ENCODE data around the gene KCTD15. TPM values are rescaled to one million over a fixed set of nuclear protein-coding genes. Genes with fewer than 3 reads are reported as not detected.

The KCTD15 gene
- total RNA-seq, 2 experiments from 2014 or later: 21.3 to 29.2 TPM

DNA sequence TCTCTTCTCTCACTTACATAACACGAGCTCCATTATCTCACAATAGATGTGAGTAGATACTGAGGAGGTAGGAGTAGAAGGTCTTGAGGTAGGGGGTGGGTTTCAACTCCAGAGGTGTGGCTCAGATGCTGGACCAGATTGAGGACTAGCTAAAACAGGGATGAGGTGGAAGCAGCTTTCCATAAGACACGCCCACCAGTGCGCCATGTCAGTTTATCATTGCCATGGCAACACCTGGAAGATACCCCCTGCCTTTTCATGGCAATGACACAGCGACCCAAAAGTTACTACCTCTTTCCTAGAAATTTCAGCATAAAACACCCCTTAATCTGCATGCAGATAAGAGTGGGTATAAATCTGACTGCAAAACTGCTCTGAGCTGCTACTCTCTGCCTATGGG is 44.1 kb downstream of the KCTD15 start:
- no TSS peak for BruUV-seq (replicated peaks)
- no peak overlapping the region for H3K27ac ChIP-seq (ENCODE audit: low read depth, low read length, poor library complexity, severe bottlenecking)
- POLR2A ChIA-PET: interaction anchor here (1.0 to 1.4 kb wide), 2 partner anchors 21 to 28 kb away, joined by 3 to 4 read pairs; no protein-coding TSS in a partner anchor

DNA sequence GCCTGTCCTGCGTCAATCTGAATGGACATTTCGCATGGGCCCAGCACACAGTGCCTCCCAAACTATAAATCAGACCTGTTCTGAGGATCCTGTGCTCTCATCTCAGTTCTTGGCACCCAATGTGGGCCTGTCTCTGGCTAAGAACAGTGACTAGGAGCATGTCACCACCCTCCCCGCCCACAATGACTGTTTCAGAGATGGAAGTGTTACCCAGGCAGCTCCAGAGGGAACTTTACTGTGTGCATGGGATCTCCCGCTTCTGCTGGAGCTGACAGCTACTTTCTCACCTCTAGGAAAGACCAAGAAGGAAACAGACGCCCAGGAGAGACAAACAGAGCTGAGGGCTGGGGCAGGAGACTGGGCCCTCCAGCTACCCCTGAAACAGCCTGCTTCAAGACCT is 45.0 kb downstream of the KCTD15 start:
- H3K9me3 ChIP-seq (ENCODE audit: low read length): no peaks in the 10 kb centered on the region
- TF ChIP-seq, protein P1, sequence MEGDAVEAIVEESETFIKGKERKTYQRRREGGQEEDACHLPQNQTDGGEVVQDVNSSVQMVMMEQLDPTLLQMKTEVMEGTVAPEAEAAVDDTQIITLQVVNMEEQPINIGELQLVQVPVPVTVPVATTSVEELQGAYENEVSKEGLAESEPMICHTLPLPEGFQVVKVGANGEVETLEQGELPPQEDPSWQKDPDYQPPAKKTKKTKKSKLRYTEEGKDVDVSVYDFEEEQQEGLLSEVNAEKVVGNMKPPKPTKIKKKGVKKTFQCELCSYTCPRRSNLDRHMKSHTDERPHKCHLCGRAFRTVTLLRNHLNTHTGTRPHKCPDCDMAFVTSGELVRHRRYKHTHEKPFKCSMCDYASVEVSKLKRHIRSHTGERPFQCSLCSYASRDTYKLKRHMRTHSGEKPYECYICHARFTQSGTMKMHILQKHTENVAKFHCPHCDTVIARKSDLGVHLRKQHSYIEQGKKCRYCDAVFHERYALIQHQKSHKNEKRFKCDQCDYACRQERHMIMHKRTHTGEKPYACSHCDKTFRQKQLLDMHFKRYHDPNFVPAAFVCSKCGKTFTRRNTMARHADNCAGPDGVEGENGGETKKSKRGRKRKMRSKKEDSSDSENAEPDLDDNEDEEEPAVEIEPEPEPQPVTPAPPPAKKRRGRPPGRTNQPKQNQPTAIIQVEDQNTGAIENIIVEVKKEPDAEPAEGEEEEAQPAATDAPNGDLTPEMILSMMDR (conservative IDR thresholded peaks at IDR 0.05; ENCODE audit: low read length): no peak
- no peak for TF ChIP-seq EZH2phosphoT487 (IDR thresholded peaks at IDR 0.05; ENCODE audit: borderline replicate concordance, low read depth, low read length)
- CTCF ChIA-PET (ENCODE audit: unreplicated experiment): interaction anchor here (0.6 kb wide), 1 partner anchor 222 kb away, joined by 3 read pairs; no protein-coding TSS in a partner anchor
- intact Hi-C loops (cut with micrococcal nuclease; ENCODE audit: unreplicated experiment): no loop called here
- no peak for DNase-seq (ENCODE audit: low spot score)
- no peaks in the 10 kb centered on the region for H3K9me2 ChIP-seq (ENCODE audit: insufficient read depth, low read length)
- no peaks in the 10 kb centered on the region for H4K20me1 ChIP-seq (ENCODE audit: insufficient read depth, low read length)
- H3K4me2 ChIP-seq (ENCODE audit: low read length): no peak overlapping the region
- H2AFZ ChIP-seq (ENCODE audit: low read length): no peak overlapping the region
- no TSS peak for BruUV-seq (replicated peaks)
- H3K4me1 ChIP-seq (ENCODE audit: insufficient read depth, low read length, poor library complexity, severe bottlenecking): no peaks in the 10 kb centered on the region
- no peaks in the 10 kb centered on the region for H3K79me2 ChIP-seq (ENCODE audit: insufficient read depth, low read depth, low read length)
- no peak overlapping the region for H3K4me3 ChIP-seq (ENCODE audit: low read depth, low read length, poor library complexity, severe bottlenecking)
- H3K36me3 ChIP-seq (ENCODE audit: insufficient read depth, low read length): no peaks in the 10 kb centered on the region
- H3K27ac ChIP-seq (ENCODE audit: low read depth, low read length, poor library complexity, severe bottlenecking): no peak overlapping the region
- POLR2A ChIA-PET: no interaction called here

More for the DNA sequence above, 44.1 kb downstream of the KCTD15 start:
- intact Hi-C loops (cut with micrococcal nuclease; ENCODE audit: unreplicated experiment): no loop called here
- CTCF ChIA-PET (ENCODE audit: unreplicated experiment): no interaction called here
- no peaks in the 10 kb centered on the region for H3K9me3 ChIP-seq (ENCODE audit: low read length)
- no peak overlapping the region for H2AFZ ChIP-seq (ENCODE audit: low read length)
- H4K20me1 ChIP-seq (ENCODE audit: insufficient read depth, low read length): no peaks in the 10 kb centered on the region
- no peaks in the 10 kb centered on the region for H3K4me1 ChIP-seq (ENCODE audit: insufficient read depth, low read length, poor library complexity, severe bottlenecking)
- H3K36me3 ChIP-seq (ENCODE audit: insufficient read depth, low read length): no peaks in the 10 kb centered on the region
- no peaks in the 10 kb centered on the region for H3K9me2 ChIP-seq (ENCODE audit: insufficient read depth, low read length)
- no peak overlapping the region for H3K4me2 ChIP-seq (ENCODE audit: low read length)
- DNase-seq (ENCODE audit: low spot score): no peak
- H3K4me3 ChIP-seq (ENCODE audit: low read depth, low read length, poor library complexity, severe bottlenecking): no peak overlapping the region
- TF ChIP-seq, protein P1 (conservative IDR thresholded peaks at IDR 0.05; ENCODE audit: low read length): no peak
- TF ChIP-seq EZH2phosphoT487 (IDR thresholded peaks at IDR 0.05; ENCODE audit: borderline replicate concordance, low read depth, low read length): no peak
- no peaks in the 10 kb centered on the region for H3K79me2 ChIP-seq (ENCODE audit: insufficient read depth, low read depth, low read length)

DNA sequence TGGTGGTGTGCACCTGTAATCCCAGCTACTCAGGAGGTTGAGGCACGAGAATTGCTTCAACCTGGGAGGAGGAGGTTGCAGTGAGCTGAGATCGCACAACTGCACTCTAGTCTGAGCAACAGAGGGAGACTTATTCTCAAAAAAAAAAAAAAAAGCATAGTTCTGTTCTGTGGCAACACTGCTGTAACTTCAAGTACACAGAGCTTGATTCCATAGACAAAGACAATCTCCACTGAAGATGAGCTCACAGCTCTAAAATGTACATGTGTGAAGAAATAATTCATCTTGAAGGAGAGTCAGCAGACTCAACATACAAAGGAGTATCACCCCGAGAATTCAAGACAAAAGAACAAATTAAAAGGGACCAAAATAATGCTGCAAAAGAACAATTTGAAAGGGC is 47.8 kb downstream of the KCTD15 start:
- no TSS peak for BruUV-seq (replicated peaks)
- CTCF ChIA-PET (ENCODE audit: unreplicated experiment): no interaction called here
- intact Hi-C loops (cut with micrococcal nuclease; ENCODE audit: unreplicated experiment): no loop called here
- DNase-seq (ENCODE audit: low spot score): no peak
- Histone ChIP-seq H3K9me2 (ENCODE audit: insufficient read depth, low read length) (no peaks in the 10 kb centered on the region), H3K4me1 (ENCODE audit: insufficient read depth, low read length, poor library complexity, severe bottlenecking) (no peaks in the 10 kb centered on the region), H2AFZ (ENCODE audit: low read length) (no peak overlapping the region), H3K4me2 (ENCODE audit: low read length) (no peak overlapping the region), H3K36me3 (ENCODE audit: insufficient read depth, low read length) (no peaks in the 10 kb centered on the region), H3K27ac (ENCODE audit: low read depth, low read length, poor library complexity, severe bottlenecking) (no peak overlapping the region), H3K4me3 (ENCODE audit: low read depth, low read length, poor library complexity, severe bottlenecking) (no peak overlapping the region), H4K20me1 (ENCODE audit: insufficient read depth, low read length) (no peaks in the 10 kb centered on the region), H3K9me3 (ENCODE audit: low read length) (no peaks in the 10 kb centered on the region), H3K79me2 (ENCODE audit: insufficient read depth, low read depth, low read length) (no peaks in the 10 kb centered on the region)
- TF ChIP-seq, protein P1 (conservative IDR thresholded peaks at IDR 0.05; ENCODE audit: low read length): no peak
- TF ChIP-seq EZH2phosphoT487 (IDR thresholded peaks at IDR 0.05; ENCODE audit: borderline replicate concordance, low read depth, low read length): no peak
- POLR2A ChIA-PET: no interaction called here
